IPS DF 6.9 (cell line): Measurements from ENCODE around the gene TMEM161A.
"Not testable (repeated sequence)": the region's sequence is repeated elsewhere in the genome, so short reads cannot be mapped to it uniquely, and the experiment has no call there.

Source experiments
- DNase-seq: peaks from one replicate; pipeline ENCODE4 v3.0.0-alpha.2; 2013; ENCODE audit warnings: low read depth, low spot score
- H3K27ac ChIP-seq: one replicate; pipeline ENCODE4 v1.5.1; 2013; ENCODE audit warnings: low read length, control low read depth
- H3K27me3 ChIP-seq: 2 replicates; pipeline ENCODE4 v1.6.1; 2013; ENCODE audit warnings: mild to moderate bottlenecking, low read length; ENCODE audit not compliant: control insufficient read depth, insufficient read depth
- H3K36me3 ChIP-seq: 2 replicates; pipeline ENCODE4 v1.6.1; 2013; ENCODE audit warnings: low read length; ENCODE audit not compliant: control insufficient read depth, insufficient read depth
- H3K4me1 ChIP-seq: 2 replicates; pipeline ENCODE4 v1.6.1; 2013; ENCODE audit warnings: low read length; ENCODE audit not compliant: control insufficient read depth, insufficient read depth
- H3K4me3 ChIP-seq: 2 replicates; pipeline ENCODE4 v1.5.1; 2013; ENCODE audit warnings: mild to moderate bottlenecking, low read length
- H3K9me3 ChIP-seq: 2 replicates; pipeline ENCODE4 v1.6.1; 2013; ENCODE audit warnings: low read length, inconsistent platforms; ENCODE audit not compliant: control insufficient read depth, insufficient read depth
- WGBS: extraction: QIAGEN DNeasy Blood & Tissue Kit; methylation state at CpG from one replicate; pipeline ENCODE4 v1.1.7; 2013; ENCODE audit warnings: mixed read lengths, missing lambda C conversion rate; ENCODE audit not compliant: insufficient read length, insufficient coverage; 5-methylcytosine and 5-hydroxymethylcytosine counted together

Gene TMEM161A

GRCh38 chr19:19154768-19155494 lies 16.7 kb upstream of the TMEM161A start:
- Histone ChIP-seq H3K4me1 (no peaks in the 10 kb centered on the region), H3K27me3 (peaks cover 2% of the 10 kb centered on the region; the same call in 1 of the 2 replicates), H3K4me3 (no peak overlapping the region), H3K9me3 (no peaks in the 10 kb centered on the region), H3K36me3 (no peaks in the 10 kb centered on the region), H3K27ac (no peak overlapping the region)
- WGBS: 100% methylated on average over 1 of the region's 6 CpGs
- no peak for DNase-seq

- DNase-seq: no peak
- WGBS: no CpG with 5 or more reads among the region's 13 CpGs
- Histone ChIP-seq H3K36me3 (no peaks in the 10 kb centered on the region), H3K27me3 (peaks cover 2% of the 10 kb centered on the region; the same call in 1 of the 2 replicates), H3K4me3 (no peak overlapping the region), H3K9me3 (no peaks in the 10 kb centered on the region), H3K27ac (no peak overlapping the region), H3K4me1 (no peaks in the 10 kb centered on the region)
Observed at GRCh38 chr19:19152668-19153384, 14.5 kb upstream of the TMEM161A start.

DNA sequence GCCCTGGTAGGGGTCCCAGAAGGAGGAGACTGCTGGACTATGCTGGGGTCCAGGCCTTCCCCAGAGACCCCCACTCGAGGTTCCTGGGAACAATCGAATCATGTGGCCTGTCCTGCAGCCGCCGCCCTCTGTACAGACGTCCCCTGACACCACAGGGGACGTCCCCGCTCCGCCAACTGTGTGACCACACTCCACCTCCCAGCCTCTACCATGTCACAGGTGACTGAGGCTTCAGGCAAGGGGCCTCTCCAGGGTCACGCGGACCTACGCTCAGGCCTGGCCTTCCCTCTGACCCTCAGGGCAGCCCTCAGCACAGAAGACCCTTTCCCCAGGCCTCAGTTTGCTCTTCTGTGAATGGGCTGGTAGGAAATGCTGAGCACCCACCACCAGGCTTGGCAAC lies 13.1 kb upstream of the TMEM161A start:
- Histone ChIP-seq H3K4me1 (no peaks in the 10 kb centered on the region), H3K27ac (no peak overlapping the region), H3K9me3 (no peaks in the 10 kb centered on the region), H3K4me3 (no peak overlapping the region), H3K27me3 (no peaks in the 10 kb centered on the region), H3K36me3 (no peaks in the 10 kb centered on the region)
- WGBS: no CpG with 5 or more reads among the region's 11 CpGs
- no peak for DNase-seq

DNA sequence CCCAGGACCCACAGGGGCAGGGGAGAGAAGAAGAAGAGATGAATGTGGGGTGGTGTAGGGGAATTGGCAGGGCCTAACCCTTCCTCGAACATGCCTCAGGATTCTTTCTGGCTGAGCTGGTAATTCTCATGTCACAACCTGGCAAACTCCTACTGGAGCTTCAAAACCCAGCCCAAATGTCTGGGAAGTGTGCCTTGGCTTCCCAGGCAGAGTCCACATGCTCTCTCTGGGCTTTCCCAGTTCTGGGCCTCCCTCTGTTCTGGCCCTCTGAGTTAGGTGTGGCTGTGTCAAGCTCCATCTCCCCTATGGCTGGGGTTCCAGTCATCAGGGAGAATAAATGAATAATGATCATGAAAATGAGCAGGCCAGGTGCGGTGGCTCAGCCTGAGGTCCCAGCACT lies 11.2 kb upstream of the TMEM161A start:
- Histone ChIP-seq H3K4me1 (no peaks in the 10 kb centered on the region), H3K27ac (no peak overlapping the region), H3K27me3 (no peaks in the 10 kb centered on the region), H3K9me3 (no peaks in the 10 kb centered on the region), H3K36me3 (no peaks in the 10 kb centered on the region), H3K4me3 (no peak overlapping the region)
- no peak for DNase-seq
- WGBS: no CpG with 5 or more reads among the region's 2 CpGs

DNA sequence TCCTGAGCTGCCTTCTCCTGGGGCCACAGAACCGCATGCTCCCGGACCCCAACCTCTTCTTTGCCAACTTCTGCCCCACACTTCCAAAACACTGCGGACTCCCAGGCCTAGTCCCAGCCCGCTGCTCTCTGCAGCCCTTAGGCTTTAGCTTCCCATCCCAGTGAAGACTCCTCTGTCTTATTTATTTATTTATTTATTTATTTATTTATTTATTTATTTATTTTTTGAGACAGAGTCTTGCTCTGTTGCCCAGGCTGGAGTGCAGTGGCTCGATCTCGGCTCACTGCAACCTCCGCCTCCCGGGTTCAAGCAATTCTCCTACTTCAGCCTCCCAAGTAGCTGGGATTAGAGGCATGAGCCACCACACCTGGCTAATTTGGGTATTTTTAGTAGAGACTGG lies 10.2 kb upstream of the TMEM161A start:
- not testable (repeated sequence) for H3K4me3 ChIP-seq, H3K27ac ChIP-seq, H3K4me1 ChIP-seq, H3K27me3 ChIP-seq, H3K36me3 ChIP-seq, H3K9me3 ChIP-seq, DNase-seq
- WGBS: no CpG with 5 or more reads among the region's 8 CpGs

GRCh38 chr19:19147344-19147743 lies 9.1 kb upstream of the TMEM161A start:
- Histone ChIP-seq H3K27me3 (no peaks in the 10 kb centered on the region), H3K4me1 (no peaks in the 10 kb centered on the region), H3K36me3 (no peaks in the 10 kb centered on the region), H3K4me3 (no peak overlapping the region), H3K9me3 (no peaks in the 10 kb centered on the region), H3K27ac (no peak overlapping the region)
- WGBS: no CpG with 5 or more reads among the region's 5 CpGs
- DNase-seq: no peak

DNA sequence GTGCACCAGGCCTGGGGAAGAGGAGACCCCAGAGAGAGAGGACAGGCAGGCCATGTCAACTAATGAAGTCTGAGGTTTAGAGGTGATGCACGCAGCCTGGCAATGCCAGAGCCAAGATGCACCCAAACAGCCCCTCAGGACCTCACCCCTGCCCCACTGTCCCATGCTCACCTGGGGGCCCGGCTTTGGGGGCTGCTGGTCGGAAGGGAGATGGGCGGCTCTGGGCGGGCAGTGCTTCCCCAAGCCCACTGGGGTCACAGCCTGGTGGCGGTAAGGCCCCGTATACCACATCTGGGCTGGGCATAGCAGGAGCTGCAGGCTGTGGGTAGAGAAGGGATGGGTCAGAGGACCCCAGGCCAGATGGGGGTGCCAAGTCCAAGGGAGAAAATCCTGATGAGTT lies 8.6 kb upstream of the TMEM161A start:
- no peaks in the 10 kb centered on the region for H3K27me3 ChIP-seq
- no CpG with 5 or more reads among the region's 7 CpGs for WGBS

GRCh38 chr19:19145684-19146608 lies 7.7 kb upstream of the TMEM161A start:
- WGBS: no CpG with 5 or more reads among the region's 47 CpGs
- Histone ChIP-seq H3K27ac (no peak overlapping the region), H3K27me3 (no peaks in the 10 kb centered on the region), H3K36me3 (no peaks in the 10 kb centered on the region), H3K4me1 (no peaks in the 10 kb centered on the region), H3K4me3 (no peak overlapping the region), H3K9me3 (no peaks in the 10 kb centered on the region)
- DNase-seq: peak; percentile 54

More for the DNA sequence above, 8.6 kb upstream of the TMEM161A start:
- Histone ChIP-seq H3K4me1 (no peaks in the 10 kb centered on the region), H3K27ac (no peak overlapping the region), H3K4me3 (no peak overlapping the region), H3K36me3 (no peaks in the 10 kb centered on the region), H3K9me3 (no peaks in the 10 kb centered on the region)
- no peak for DNase-seq

DNA sequence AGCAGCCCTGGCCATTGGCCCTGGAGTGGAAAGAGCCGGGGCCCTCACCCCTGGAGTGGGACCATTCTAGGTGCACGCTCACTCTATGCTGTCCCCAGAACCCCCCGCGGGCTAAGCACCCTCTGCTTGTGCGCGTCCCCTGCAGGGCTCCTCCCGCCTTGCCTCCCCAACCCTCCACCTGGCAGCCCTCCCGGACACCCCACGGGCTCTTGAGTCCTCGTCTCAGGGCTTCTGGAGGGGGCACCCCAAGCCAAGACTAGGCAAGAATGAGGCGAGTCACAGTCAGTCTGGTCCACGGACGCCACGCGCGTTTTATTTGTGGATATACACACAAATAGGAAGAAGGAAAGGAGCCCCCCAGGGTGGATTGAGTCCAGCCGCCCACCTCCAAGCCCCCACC lies 7.0 kb upstream of the TMEM161A start:
- Histone ChIP-seq H3K27me3 (no peaks in the 10 kb centered on the region), H3K9me3 (no peaks in the 10 kb centered on the region), H3K36me3 (no peaks in the 10 kb centered on the region), H3K4me1 (no peaks in the 10 kb centered on the region), H3K4me3 (no peak overlapping the region), H3K27ac (no peak overlapping the region)
- no CpG with 5 or more reads among the region's 17 CpGs for WGBS
- no peak for DNase-seq

DNA sequence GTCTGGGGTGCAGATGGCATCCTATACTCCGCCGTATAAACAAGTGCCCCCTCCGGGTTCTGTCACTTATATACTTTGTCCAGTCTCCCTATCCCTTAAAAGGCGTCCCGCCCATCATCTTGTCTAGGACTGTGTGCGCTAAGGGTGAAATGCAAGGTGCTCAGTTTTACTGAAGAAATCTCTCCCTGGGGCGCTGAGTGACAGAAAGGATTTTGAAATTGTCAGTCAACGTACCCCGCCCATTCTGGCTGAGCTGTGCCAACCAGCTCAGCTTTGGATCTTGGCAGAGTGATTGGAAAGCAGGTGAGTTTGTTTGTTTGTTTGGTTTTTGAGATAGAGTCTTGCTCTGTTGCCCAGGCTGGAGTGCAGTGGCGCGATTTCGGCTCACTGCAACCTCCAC lies 4.1 kb upstream of the TMEM161A start:
- Histone ChIP-seq H3K9me3 (no peaks in the 10 kb centered on the region), H3K27ac (no peak overlapping the region), H3K4me1 (no peaks in the 10 kb centered on the region; the same call in 1 of the 2 replicates), H3K27me3 (no peaks in the 10 kb centered on the region), H3K36me3 (no peaks in the 10 kb centered on the region), H3K4me3 (no peak overlapping the region)
- WGBS: no CpG with 5 or more reads among the region's 12 CpGs
- DNase-seq: no peak
